DMS114 treated with DMSO at 0.1 percent for 48 hours (cell line): ENCODE measurements around the gene NDST3.

Source experiments
- DNase-seq: peaks from one replicate; lab custom pipeline; 2025; ENCODE audit not compliant: unreplicated experiment; lab: John Stamatoyannopoulos, UW

NDST3 gene

DNA sequence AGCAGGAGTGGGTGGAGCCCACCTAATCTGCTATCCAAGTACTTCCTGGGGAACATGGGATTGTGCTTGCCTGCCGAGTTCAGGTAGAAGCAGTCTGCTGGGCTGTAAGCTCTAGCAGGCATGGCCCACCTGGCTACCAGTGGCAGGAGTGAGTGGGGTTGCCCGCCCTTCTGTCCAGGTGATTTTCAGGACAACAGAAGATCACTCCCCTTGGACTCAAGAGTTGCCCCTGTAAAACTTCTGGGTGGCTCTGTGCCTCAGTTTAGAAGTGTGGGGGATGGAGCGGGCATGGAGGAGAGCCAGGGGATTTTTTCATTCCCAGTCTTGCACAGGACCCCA, 43.5 kb downstream of the NDST3 start:
- no peak for DNase-seq

DNA sequence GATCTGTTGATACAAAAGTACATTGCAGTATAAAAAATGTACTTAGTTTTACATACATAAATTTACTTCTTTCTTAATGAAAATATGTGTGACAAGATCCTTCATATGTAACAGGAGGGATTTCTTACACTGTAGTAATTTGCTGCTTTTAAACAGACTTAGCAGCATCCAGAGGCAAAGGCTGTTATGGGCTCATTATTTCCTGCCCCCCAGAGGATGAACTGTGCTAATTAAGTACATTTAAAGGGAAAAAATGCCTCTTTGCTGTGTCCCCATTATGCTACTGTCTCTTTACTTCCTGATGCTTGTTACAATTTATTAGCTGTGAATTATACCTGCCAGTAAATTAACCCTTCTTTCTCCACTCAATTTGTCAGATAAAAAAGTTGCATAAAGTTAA, 47.1 kb downstream of the NDST3 start:
- DNase-seq: no peak

DNA sequence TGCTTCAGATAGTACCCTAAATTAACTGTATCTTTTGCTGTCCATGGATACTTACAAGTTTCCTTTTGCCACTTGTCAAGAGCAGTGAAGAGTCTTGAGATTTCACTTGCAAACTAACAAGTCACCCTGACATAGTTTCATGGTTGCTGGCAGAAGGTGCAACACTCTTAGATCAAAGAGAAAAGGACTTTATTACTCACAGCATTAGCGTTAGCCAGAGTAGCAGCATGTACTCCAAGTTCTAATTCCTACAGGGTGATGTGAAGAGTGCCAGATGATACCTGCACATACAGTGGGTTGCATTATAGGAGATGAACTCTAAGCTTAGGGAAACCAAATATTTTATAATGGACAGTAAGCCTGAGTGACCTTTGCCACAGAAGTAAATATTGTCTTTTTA, 47.9 kb downstream of the NDST3 start:
- DNase-seq: no peak

DNA sequence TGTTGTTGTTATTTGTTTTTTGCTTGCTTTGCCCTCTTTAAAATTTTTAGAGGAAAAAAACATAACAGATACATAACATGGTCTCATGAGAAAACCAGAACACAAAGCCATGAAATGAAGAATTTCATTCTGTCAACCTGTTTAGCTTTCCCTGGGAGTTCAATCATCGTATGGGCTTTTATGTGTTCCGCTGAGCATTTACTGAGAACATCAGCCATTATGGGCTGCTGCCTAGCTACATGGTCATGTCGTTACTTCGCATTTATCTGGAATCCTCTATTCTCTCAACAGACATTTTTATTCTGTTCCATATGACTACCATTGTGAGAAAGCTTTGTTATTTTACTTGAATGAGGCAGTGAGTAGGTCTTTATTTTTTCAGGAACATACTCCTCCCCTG, 51.4 kb downstream of the NDST3 start:
- no peak for DNase-seq

DNA sequence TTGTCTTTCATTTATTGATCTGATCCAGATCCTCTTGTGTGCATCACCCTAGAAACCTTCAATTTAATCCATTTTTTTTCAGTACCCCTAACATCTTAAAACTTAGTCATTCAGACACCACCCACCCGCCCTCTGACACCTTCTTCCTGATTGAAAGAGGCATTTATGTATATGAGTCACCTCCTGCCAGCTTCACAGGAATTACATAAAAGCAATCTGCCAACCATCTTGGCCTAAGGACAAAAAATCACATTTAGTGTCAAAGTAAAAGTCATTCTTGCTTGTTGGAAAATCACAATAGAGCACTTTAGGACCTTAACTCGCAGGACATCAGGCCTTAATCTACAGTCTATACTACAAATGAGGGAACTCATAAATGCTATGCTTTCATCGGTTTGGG, 52.1 kb downstream of the NDST3 start:
- no peak for DNase-seq

DNA sequence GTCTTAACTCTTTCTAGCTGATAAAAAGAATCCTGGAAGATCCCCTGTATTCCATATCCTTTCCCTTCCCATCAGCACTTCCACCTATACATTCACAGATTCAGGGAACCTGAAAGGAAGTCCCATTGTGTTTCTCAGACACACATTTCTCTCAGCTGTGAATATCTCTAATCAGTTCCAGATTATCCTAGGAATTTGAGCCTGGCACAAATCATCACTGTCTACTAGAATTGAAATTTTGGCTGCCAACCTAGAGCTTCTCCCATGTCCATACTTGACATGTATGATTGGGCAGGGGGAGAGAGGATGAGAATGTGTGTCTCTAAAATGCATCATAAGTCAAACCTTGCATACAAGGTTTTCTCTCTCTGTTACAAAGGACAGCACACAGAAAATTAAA, 53.1 kb downstream of the NDST3 start:
- DNase-seq: no peak

DNA sequence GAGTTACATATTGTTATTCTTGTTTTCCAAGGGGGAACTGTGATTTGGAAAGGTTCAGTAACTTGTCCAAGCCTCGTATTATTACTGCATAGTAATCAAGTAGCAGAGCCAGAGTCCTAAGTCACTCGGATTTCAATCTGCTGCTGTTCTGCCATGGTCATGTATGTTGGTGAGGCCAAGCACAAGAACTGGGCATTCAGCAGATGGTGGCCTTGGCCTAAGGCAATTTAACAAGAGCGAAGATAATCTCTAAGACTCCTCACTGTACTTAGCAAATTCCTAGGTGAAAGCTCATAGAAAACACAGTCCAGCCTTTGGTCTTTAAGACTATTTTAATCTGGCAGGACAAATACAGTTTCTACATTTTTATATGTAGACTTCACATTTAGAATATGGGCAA, 64.8 kb downstream of the NDST3 start:
- no peak for DNase-seq

DNA sequence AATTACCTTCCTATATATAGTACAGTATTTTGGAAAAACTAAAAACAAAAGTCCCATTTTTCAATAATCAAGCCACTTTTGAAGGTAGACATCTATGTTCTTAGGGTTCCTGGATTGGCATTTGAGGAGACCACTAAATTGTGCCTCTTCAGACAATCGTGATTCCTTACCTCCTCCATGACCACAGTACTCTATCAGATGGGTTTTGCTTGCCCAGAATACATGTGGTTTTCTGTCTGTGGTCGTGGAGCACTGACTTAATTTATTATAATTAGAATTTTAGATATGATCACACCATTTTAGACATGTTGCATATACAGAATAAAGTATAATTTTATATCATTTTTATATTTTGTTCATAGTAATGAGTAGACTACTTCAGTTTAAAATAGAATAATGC, 67.9 kb downstream of the NDST3 start:
- no peak for DNase-seq

DNA sequence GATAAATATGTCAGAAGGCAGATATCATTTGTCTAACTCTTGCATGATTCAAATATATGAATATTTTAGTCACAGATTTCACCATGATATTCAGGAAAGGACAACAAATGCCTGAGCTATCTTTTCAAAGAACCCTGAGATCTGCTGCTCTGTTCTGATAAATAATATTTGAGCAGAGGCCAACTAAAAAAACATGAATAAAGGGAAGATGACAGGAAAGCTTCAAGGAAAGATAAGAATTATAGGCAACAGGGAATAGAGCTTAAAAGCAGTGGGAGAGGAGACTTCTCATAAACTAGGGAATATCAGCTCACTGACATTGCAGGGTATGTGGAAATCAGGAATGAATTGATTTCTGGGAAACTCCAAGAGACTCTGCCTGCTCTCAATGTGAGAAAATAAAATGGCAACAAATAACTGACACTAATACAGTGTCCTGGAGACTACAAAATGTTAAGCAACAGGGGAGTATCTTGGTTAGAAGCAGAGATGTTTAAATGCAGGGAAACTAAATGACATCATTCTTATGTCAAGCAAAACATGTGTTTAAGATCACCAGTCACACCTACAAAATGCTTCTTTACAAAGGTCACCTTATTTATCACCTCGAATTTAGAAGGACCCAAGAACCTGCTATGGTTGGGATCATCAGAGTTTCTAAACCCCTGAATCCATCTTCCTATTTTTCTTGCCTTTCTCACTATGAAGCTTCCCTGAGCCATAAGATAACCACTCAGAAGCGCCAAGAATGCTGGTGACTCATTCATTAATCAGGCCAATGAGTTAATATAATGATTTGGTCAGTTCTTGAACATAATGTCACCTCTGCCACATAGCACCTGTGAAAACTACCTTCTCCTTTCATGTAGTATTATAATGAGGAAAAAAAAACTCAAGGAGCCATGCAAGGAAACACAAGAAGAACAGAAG, 78.1 kb downstream of the NDST3 start:
- no peak for DNase-seq

DNA sequence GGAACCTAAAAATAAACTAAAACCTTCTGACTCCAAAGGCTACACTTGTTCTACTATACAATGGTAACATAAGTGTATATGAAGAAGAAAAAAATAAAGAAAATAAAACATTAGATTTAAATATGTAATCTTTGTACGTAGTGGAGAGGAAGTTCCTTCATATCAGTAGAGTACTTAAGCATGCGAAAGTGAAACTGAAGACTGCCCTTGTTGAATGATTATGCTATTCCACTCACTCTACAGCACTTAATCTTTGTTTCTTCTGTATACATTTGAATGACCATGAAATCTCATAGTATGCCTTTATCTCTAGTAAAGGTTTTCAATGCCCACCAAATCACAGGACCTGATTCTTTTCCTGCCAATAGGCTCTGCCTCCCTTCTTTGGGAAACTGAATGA, 78.9 kb downstream of the NDST3 start:
- DNase-seq: no peak

DNA sequence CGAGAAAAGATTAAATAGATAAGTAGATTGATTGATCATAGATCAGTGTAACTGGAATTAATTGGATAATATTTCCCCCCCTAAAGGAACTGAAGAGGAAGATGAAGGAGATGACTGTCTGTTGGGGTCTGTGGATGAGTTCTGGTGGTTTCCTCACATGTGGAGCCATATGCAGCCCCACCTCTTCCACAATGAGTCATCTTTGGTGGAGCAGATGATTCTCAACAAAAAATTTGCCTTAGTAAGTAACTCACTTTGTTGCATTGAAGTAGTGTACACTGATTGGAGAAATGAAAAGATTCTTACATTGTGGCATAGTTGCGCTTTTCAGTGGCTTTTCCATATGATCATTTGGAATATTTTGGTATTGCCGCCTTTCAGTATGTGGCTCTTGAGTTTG, 80.4 kb downstream of the NDST3 start:
- no peak for DNase-seq

DNA sequence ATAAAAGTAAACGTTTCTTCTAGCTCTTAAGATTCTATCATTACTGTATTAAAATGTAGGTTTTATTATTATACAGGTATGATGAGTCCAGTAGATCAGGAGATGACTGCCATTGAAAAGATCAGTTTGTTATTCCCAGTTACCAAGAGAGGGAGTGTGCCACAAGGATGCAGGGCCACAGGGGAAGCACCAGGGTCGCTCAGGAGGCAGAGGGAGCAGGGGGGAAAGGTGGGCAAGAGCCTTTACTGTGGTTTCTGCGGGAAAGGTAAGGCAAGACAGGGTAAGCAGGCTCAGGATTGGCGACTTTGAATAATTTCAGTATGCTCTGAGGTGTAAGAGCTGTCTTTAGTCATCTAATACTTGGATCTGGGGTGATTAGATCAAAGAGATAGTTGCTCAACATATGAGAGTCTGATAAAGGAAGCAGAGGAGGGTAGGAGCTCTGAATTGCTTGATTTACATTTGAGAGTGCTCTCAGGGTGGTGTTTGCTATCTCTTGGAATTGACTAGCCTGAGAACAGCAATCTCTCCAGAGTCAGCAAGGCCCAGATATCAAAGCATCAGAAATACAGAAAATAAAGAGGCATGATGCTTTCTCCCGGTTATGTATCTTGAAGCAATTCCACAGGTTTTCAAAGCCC, 86.0 kb downstream of the NDST3 start:
- no peak for DNase-seq

DNA sequence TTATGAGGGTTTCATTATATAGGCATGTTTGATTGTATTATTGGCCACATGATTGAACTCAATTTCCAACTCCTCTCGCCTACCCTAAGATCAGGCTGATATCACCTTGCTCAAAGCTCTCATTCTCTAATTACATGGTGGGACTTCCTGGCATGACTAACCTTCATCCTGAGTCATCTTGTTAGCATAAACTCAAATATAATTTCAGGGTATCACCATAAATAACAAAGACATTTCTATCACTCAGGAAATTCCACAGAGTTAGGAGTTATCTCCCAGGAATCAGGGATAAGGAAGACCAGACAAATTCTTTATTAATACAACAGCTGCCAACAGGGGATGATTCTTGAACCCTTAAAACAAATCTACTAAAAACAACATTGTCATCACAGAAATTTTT, 90.7 kb downstream of the NDST3 start:
- DNase-seq: no peak

DNA sequence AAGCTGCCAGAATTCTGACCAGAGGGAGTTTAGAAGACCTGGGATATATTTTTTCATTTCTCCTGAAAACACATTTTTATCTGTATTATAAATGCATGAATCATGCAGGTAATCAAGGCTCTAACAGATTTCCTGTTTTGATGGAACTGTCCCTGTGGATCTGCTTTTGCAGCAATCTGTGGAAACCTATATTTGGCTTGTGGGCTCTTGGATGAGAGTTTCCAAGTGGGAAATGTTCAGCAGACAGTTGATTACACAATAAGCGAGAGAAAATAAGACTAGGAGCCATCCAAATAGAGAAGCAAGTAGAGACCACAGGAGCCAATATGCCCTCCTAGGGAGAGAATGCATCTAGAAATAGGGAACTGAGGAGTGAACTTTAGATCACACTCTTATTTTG, 105.0 kb downstream of the NDST3 start:
- no peak for DNase-seq

DNA sequence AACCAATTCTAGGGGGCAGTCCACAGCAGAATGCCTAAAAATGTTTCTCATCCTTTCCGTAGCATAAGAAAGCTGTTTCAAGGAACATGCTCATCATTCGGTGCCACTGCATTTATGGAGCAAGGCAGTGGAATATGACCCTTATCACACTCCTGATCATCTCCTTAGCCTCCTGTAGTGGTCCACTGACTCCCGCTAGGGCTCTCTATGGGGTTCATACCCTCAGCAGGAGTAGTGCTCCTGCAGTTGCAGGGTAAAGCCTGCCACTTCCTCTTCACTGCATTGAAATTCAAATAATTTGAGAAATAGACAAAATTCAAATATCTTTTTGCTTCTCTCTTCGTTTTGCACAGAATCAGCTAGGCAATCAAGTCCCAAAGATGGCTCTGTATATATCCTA, 107.0 kb downstream of the NDST3 start:
- DNase-seq: no peak

DNA sequence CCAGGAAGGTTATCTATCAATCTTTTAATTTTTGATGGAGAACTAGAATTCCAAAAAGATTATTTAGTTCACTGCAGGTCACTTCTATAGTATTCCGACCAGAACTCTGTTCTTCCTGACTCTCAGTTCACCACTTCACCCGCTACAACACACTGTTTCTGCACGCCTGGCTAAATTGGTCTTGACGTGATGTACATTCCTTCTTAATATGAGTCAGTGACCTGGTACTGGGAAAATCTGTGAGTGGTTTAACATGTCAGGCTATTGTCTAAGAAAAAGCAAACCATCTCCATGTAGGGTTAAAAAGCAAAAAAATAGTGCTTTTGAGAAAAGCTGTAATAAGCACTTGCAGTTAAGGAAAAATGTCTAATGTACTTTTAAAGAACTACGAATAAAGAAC, 120.4 kb downstream of the NDST3 start:
- DNase-seq: no peak

DNA sequence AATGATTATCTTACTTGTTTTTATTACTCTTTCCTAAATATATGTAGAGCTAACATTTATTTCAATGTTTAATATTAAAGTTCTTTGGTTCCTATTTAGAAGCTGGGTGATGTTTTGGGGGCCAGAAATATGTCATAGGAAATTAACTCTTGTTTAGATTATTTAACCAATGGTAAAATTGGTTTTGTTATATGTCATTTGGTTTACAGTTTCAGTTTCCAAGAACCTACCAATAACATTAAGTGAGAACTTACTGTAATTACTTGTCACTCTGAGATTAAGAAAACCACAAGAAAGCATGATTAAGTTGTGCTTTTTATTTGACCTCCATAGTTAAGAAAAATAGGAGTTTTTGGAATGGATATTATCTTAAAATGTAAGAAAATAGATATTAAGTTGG, 121.2 kb downstream of the NDST3 start:
- DNase-seq: no peak

DNA sequence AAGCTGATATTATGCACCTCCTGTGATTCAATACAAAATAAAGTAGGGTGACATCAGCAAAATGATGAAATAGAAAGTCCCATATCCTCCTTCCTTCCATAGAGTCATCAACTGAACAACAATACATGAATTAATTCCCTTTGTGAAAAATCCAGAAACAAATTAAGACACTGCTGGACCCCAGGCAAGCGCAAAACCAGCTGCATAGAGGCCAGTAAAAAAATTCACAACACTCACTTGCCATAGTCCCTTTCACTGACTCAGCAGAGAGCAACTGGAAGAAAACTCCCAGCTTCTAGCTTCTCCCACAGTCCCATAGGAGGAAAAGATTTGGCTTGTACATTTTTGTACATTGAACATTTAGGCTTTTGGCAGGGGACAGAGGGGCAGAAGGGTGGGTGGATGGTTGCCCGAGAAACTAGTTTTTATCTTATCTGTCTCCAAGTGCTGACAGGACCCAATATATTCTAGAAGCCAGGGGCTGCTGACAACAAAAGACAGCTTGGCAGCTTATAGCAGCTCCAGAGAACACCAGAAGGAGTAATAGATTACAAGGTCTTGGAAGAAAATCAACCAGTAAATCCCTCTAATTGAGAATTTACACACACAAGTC, 124.6 kb downstream of the NDST3 start:
- no peak for DNase-seq

DNA sequence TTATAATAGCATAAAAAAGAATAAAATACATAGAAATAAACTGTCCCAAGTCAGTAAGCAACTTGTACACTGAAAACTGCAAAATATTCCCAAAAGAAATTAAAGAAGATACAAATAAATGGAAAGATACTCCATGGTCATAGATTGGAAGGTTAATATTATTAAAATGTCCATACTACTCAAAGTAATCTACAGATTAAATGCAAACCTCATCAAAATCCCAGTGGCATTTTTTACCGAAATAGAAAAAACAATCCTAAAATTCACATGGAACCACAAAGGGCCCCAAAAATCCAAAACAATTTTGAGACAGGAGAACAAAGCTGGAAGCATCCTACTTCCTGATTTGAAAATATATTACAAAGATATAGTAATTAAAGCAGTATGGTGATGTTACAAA, 133.0 kb downstream of the NDST3 start:
- no peak for DNase-seq

DNA sequence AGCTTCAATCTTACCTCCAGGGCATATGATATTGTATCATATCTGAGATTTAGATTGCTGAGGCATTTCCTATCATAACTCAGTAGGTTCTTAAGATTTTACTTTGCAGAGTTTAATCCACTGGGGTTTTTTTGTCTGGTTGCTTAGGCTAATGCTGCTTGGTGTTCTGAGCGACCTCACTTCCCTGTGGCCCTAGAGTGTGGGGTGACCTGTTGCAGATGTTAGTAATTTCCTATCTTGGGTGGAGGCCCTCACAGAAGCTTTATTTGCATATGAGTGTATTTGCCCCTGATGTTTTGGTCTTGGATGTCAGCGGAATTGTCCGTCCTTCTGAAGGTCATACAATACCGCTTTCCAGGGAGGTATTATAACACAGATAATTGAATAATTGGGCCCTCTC, 137.1 kb downstream of the NDST3 start:
- DNase-seq: no peak

DNA sequence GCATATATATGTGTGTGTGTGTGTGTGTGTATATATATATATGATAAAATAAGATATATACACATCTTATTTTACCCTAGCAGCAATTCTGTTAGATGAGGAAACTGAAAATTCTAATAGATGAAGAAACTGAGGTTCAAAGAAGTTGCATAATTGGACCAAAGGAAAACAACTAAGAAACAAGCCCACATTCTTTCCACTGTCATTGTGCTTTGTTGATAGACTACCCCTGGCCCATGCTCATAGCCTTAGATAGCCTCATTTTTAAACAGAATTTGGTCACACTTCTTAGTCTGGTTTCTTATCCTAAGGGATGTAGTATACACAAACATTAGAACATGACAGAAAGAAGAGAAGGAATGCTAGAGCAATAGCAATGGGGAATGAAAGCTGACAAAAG, 138.8 kb downstream of the NDST3 start:
- no peak for DNase-seq

DNA sequence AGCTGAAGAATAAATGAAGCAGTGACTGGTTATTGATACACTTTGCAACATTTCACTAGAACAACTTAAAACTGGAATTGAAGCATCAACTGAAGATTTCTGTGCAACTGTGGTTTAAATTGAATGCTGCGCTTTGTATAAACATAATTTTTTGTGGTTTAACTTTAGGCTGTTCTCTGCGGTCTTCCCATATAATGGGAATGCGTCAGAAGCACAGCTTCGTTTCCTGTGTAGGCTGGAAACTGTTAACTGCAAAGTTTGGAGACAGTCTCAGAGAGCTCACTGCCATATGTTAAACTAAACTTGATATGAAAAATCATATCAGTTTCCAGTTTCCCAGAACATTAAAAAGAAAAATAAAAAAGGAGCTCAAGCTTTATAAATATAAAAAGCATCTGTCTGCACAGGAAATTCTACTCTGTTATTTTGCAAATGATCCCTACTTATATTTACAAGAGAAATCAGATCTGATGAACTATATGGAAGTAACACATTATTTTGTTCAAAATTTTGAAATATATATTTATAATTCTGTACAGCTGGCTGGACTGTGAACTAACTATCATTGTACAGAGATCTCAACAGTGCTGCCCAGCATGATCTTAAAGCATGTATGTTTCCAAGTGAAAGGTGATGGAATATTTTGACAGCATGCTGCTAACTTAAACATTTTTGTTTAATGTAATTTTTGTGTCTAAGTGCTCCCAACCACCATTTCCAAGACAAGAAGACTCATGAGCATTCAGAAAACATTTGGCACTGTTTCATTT, 139.9 kb downstream of the NDST3 start:
- no peak for DNase-seq
